Measurements from ENCODE around the gene HK3. TPM values are rescaled to one million over a fixed set of nuclear protein-coding genes. Genes with fewer than 3 reads are reported as not detected.

HK3 gene
- total and polyA plus RNA-seq, 2 donors from 2014 or later: 2.0 to 21.2 TPM

DNA sequence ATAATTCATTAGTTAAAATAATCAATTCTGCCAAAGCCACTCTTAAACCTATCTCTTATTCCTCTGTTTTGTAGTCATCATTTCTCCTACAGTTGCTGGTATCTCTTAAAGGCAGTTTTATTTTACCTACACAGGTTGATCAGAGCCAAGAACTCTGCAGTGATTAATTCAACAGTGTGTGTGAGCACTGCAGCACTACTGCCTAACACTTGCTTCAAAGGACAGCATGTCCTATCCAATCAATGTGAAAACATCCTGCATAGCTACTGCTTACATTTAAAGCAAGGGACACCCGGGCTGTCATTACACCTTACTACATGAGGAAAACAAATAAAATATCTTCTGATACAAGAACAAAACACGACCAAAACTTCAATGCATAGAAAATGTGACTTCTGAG, 45.1 kb upstream of the HK3 start:
- Histone ChIP-seq H3K4me1 (ENCODE audit: control insufficient read depth in 2 of 3, insufficient read depth in 2 of 3, low read depth in 1 of 3, low read length in 3 of 3) (no peaks in the 10 kb centered on the region), H3K27ac (ENCODE audit: low read depth in 2 of 2, low read length in 2 of 2) (no peak overlapping the region), H3K36me3 (ENCODE audit: control insufficient read depth in 2 of 3, insufficient read depth in 3 of 3, low read length in 3 of 3) (peaks cover 5 to 9% (median 8%) of the 10 kb centered on the region in 3 donors), H3K9ac (ENCODE audit: low read length in 3 of 3) (no peak overlapping the region), H3K27me3 (ENCODE audit: control insufficient read depth, insufficient read depth, low read length) (no peaks in the 10 kb centered on the region), H3K4me3 (ENCODE audit: low read length in 3 of 3) (no peak overlapping the region), H3K9me3 (ENCODE audit: control insufficient read depth in 2 of 3, insufficient read depth in 1 of 3, low read length in 3 of 3) (no peaks in the 10 kb centered on the region)
- TF ChIP-seq, protein P1, sequence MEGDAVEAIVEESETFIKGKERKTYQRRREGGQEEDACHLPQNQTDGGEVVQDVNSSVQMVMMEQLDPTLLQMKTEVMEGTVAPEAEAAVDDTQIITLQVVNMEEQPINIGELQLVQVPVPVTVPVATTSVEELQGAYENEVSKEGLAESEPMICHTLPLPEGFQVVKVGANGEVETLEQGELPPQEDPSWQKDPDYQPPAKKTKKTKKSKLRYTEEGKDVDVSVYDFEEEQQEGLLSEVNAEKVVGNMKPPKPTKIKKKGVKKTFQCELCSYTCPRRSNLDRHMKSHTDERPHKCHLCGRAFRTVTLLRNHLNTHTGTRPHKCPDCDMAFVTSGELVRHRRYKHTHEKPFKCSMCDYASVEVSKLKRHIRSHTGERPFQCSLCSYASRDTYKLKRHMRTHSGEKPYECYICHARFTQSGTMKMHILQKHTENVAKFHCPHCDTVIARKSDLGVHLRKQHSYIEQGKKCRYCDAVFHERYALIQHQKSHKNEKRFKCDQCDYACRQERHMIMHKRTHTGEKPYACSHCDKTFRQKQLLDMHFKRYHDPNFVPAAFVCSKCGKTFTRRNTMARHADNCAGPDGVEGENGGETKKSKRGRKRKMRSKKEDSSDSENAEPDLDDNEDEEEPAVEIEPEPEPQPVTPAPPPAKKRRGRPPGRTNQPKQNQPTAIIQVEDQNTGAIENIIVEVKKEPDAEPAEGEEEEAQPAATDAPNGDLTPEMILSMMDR (IDR thresholded peaks at IDR 0.05; ENCODE audit: borderline replicate concordance, extremely low read depth, insufficient read depth): no peak
- no peak for FAIRE-seq
- intact Hi-C loops (cut with DNase I): no loop called here
- DNase-seq: no peak

DNA sequence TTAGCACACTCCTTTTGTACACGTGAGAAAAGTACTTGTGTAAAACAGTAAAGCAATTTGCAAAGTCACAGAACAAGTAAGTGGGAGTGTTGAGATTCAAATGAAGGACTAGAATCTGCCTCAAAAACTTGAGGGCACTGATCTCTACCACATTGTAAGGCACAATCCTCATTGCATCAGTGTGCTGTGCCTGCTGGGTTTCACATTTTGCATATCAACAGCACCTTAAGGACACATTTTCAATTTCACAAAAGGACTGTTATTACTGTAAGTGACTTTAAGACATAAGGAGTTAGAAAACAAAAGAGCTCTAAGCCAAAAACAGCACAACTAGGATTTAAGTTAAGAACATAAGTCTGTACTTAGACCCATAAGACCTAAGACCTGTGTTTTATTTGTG, 44.7 kb upstream of the HK3 start:
- H3K36me3 ChIP-seq (ENCODE audit: control insufficient read depth in 2 of 3, insufficient read depth in 3 of 3, low read length in 3 of 3): peaks cover 5 to 9% (median 6%) of the 10 kb centered on the region in 3 donors
- FAIRE-seq: no peak
- DNase-seq: no peak
- H3K27ac ChIP-seq (ENCODE audit: low read depth in 2 of 2, low read length in 2 of 2): no peak overlapping the region
- H3K9me3 ChIP-seq (ENCODE audit: control insufficient read depth in 2 of 3, insufficient read depth in 1 of 3, low read length in 3 of 3): no peaks in the 10 kb centered on the region
- intact Hi-C loops (cut with DNase I): no loop called here
- TF ChIP-seq, protein P1 (IDR thresholded peaks at IDR 0.05; ENCODE audit: borderline replicate concordance, extremely low read depth, insufficient read depth): no peak
- H3K9ac ChIP-seq (ENCODE audit: low read length in 3 of 3): no peak overlapping the region
- H3K4me3 ChIP-seq (ENCODE audit: low read length in 3 of 3): no peak overlapping the region
- no peaks in the 10 kb centered on the region for H3K27me3 ChIP-seq (ENCODE audit: control insufficient read depth, insufficient read depth, low read length)
- H3K4me1 ChIP-seq (ENCODE audit: control insufficient read depth in 2 of 3, insufficient read depth in 2 of 3, low read depth in 1 of 3, low read length in 3 of 3): no peaks in the 10 kb centered on the region

DNA sequence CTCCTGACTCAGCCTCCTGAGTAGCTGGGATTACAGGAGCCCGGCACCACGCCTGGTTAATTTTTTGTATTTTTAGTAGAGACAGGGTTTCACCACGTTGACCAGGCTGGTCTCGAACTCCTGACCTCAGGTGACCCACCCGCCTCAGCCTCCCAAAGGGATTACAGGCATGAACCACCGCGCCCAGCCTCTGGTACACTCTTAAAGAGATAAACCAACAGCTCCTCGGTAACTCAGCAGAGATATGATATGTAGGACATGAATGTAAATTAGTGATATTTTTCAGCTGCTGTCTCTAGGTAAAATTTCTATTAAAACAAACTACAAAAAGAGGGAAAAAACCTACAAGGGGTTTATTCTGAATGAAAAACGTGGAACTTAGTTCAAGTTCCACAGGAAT, 42.8 kb upstream of the HK3 start:
- FAIRE-seq (no peak), DNase-seq (no peak)
- Histone ChIP-seq H3K4me1 (ENCODE audit: control insufficient read depth in 2 of 3, insufficient read depth in 2 of 3, low read depth in 1 of 3, low read length in 3 of 3) (no peaks in the 10 kb centered on the region), H3K27ac (ENCODE audit: low read depth in 2 of 2, low read length in 2 of 2) (no peak overlapping the region), H3K36me3 (ENCODE audit: control insufficient read depth in 2 of 3, insufficient read depth in 3 of 3, low read length in 3 of 3) (peaks cover 5 to 8% (median 6%) of the 10 kb centered on the region in 3 donors), H3K9ac (ENCODE audit: low read length in 3 of 3) (no peak overlapping the region), H3K4me3 (ENCODE audit: low read length in 3 of 3) (no peak overlapping the region), H3K27me3 (ENCODE audit: control insufficient read depth, insufficient read depth, low read length) (no peaks in the 10 kb centered on the region), H3K9me3 (ENCODE audit: control insufficient read depth in 2 of 3, insufficient read depth in 1 of 3, low read length in 3 of 3) (no peaks in the 10 kb centered on the region)
- TF ChIP-seq, protein P1 (IDR thresholded peaks at IDR 0.05; ENCODE audit: borderline replicate concordance, extremely low read depth, insufficient read depth): no peak
- intact Hi-C loops (cut with DNase I): no loop called here

DNA sequence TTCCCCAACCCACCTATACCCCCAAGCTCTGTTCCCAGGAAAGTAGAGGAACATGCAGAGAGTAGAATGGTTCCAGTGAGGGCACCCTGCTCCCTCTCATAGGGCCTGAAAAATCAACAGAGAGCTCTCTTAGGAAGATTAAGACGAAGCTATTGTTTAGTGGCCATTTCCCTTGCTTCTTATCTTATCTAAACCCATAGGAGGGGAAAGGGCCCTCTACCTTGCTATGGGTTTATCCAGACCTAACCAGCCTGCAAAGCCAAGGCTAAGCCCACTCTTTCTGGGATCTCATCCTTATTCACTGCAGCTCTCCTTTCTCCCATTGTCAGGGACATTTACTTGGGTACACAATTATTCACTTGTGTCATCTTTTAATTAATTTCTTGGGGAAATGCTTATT, 39.3 kb upstream of the HK3 start:
- Histone ChIP-seq H3K27me3 (ENCODE audit: control insufficient read depth, insufficient read depth, low read length) (no peaks in the 10 kb centered on the region), H3K9me3 (ENCODE audit: control insufficient read depth in 2 of 3, insufficient read depth in 1 of 3, low read length in 3 of 3) (no peaks in the 10 kb centered on the region), H3K4me1 (ENCODE audit: control insufficient read depth in 2 of 3, insufficient read depth in 2 of 3, low read depth in 1 of 3, low read length in 3 of 3) (no peaks in the 10 kb centered on the region), H3K4me3 (ENCODE audit: low read length in 3 of 3) (no peak overlapping the region), H3K36me3 (ENCODE audit: control insufficient read depth in 2 of 3, insufficient read depth in 3 of 3, low read length in 3 of 3) (peaks cover 2 to 6% (median 4%) of the 10 kb centered on the region in 3 donors), H3K27ac (ENCODE audit: low read depth in 2 of 2, low read length in 2 of 2) (no peak overlapping the region), H3K9ac (ENCODE audit: low read length in 3 of 3) (no peak overlapping the region)
- FAIRE-seq (no peak), DNase-seq (no peak)
- intact Hi-C loops (cut with DNase I): no loop called here
- TF ChIP-seq, protein P1 (IDR thresholded peaks at IDR 0.05; ENCODE audit: borderline replicate concordance, extremely low read depth, insufficient read depth): no peak

Measured in kidney (tissue), 14 donors.